CD4-positive, alpha-beta T cell treated with Interleukin-17A for 4 hours (primary cell): ENCODE data around the gene CDC42BPA.
"Not testable (repeated sequence)": the region's sequence is repeated elsewhere in the genome, so short reads cannot be mapped to it uniquely, and the experiment has no call there.

Experiments used
- DNase-seq: peaks from one replicate; pipeline ENCODE4 v3.0.0-alpha.2; 2020; ENCODE audit warnings: mixed read lengths

CDC42BPA gene

DNA sequence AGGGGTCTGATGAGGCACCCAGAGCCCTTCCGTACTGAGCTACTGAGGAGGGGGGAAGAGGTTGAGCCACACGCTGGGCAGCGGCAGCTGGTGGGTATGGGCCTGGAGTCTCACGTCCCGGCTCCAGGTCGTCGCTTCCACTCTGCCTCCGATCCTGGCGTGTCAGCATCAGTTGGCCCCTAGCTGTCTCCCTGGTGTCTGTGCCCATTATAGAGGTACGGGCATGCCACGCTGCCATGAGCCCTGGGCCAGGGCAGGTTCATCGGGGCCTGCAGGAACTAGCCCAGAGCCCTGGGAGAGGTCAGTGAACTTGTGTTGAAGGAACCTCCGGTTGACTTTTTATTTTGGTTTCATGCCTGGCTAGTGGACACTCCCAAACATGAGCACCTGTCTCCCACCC, 360.0 kb downstream of the CDC42BPA start:
- DNase-seq = no peak

DNA sequence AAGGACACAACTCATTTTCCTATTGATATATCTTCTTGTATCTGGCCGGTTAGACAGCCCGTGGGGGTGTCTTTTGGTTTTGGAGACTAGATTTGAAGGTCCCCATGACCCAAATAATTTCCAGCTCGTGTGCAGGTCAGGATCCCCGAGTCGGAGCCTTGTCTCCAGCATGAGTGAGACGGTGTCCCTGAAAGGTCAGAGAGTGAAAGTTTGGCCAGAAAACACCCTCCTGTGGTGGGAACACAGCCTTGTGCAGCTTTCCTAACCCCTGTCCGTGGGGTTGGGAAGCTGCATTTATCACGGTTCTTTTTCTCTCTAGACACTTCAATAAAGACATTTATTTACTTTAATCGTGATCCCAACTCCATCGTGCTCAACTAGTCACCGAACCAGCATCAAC, 360.6 kb downstream of the CDC42BPA start:
- DNase-seq = no peak

DNA sequence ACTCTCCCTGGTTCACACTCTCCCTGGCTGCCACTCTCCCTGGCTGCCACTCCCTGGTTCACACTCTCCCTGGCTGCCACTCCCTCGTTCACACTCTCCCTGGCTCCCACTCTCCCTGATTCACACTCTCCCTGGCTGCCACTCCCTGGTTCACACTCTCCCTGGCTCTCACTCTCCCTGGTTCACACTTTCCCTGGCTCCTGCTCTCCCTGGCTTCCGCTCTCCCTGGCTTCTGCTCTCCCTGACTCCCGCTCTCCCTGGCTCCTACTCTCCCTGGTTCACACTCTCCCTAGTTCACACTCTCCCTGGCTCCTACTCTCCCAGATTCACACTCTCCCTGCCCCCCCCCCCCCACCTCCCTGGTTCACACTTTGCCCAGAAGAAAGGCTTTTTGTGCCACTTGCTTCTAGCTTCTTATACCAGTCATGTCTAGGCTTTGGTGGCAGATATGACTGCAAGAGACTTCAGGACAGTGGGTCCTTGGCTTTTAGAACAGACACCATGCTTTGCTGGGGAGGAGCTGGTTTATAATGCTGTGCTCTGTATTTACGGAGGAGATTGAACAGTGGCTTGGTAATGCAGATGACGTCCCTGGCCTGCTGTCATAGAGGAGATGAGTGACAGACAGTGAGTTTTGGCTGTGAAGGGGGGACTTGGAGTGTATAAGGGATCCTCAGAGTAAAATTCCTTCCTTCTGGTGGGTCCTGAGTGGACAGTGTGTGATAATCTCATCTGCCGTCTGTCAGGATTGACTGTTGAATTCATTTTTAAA, 361.2 kb downstream of the CDC42BPA start:
- no peak for DNase-seq

DNA sequence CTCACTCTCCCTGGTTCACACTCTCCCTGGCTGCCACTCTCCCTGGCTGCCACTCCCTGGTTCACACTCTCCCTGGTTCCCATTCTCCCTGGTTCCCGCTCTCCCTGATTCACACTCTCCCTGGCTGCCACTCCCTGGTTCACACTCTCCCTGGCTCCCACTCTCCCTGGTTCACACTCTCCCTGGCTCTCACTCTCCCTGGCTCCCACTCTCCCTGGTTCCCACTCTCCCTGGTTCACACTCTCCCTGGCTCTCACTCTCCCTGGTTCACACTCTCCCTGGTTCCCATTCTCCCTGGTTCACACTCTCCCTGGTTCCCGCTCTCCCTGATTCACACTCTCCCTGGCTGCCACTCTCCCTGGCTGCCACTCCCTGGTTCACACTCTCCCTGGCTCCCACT, 362.4 kb downstream of the CDC42BPA start:
- DNase-seq = not testable (repeated sequence)

DNA sequence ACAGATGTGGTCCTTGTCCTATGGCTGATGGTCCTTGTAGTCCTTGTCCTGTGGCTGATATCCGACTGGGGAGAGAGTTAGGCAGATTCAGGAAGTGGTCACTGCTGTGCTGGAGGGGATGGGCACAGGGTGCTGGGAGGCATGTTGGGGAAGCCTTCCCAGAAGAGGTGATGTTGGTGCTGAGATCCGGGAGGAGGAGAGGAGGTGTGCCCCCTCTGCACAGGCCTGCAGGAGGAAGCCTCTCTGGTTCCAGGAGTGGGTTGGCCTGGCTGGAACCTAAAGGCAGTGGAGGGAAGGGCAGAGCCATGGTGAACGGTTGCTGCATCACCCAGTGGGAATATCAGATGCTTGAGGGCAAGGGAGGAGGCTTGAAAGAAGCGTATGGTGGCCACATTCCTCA, 363.5 kb downstream of the CDC42BPA start:
- DNase-seq = no peak

- no peak for DNase-seq
Measured at GRCh38 chr1:226954337-226954736, 364.0 kb downstream of the CDC42BPA start.

DNA sequence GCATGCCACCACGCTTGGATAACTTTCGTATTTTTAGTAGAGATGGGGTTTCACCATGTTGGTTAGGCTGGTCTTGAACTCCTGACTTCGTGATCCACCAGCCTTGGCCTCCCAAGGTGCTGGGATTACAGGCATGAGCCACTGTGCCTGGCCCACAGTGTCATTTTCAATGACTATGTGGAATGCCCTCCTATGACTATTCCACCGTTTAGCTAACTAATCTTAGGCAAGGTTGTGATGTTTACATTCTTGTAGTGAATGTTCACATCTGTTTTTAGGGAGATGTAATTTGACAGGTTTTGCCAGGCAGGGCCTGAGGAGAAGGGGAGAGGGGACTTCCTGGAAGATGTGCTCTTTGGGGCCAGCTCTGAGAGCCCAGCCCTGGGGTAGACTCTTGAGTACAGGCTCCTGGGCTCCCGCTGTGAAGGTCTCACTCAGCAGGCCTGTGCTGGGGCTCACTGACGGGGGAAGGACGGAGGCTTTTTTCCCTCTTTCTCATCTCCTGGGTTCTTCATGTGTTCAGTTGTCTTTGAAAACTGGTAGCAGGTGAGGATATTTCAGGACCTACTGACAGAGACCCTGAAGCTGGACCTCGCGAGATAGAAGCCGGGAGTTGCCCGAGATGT, 365.0 kb downstream of the CDC42BPA start:
- DNase-seq = no peak

GRCh38 chr1:226952118-226952441, 366.2 kb downstream of the CDC42BPA start:
- DNase-seq = no peak

- DNase-seq = no peak
Measured at GRCh38 chr1:226951286-226952117, 366.8 kb downstream of the CDC42BPA start.

GRCh38 chr1:226950871-226951270, 367.4 kb downstream of the CDC42BPA start:
- no peak for DNase-seq

- no peak for DNase-seq
Measured at GRCh38 chr1:226950316-226950715, 368.0 kb downstream of the CDC42BPA start.

GRCh38 chr1:226949401-226949800, 368.9 kb downstream of the CDC42BPA start:
- no peak for DNase-seq

GRCh38 chr1:226948996-226949395, 369.3 kb downstream of the CDC42BPA start:
- DNase-seq = no peak

GRCh38 chr1:226948480-226948879, 369.8 kb downstream of the CDC42BPA start:
- no peak for DNase-seq

- no peak for DNase-seq
Measured at GRCh38 chr1:226948051-226948450, 370.2 kb downstream of the CDC42BPA start.

DNA sequence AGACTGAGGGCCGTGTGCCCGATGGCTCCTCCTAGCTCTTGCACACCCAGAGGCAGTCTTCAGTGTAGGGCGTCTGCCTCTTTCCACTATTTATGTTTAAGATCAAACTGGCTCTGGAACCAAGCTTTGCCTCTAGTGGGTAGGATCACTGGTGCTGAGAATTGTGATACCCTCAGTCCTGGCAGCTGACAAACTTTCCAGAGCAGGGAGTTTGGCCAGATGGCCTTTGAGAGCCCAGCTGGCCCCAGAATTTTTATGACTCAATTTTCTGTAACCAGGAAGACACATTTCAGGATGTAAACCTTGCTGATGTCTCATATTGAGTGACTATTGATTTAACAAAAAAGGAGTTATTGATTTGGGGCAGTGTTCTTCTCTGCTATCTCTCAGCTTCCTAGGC, 371.5 kb downstream of the CDC42BPA start:
- DNase-seq = no peak

- no peak for DNase-seq
Measured at GRCh38 chr1:226946285-226946684, 372.0 kb downstream of the CDC42BPA start.

DNA sequence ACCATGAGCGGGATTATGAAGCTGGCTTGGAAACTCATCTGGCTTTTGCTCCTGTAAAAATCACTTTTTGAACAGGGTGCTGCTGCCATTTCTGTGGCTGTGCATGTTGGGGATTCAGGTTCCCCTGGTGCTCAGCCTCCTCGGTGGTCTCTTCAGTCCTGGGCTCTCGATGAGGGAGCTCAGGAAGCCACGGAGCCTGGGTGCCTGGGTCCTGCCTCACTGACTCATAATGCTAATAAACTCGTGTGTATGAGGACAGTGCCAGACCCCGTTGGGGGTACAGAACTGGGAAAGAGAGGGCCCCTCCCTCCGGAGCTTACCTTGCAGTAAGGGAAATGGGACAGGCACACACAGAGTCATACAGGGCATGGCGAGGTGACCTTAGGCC, 372.4 kb downstream of the CDC42BPA start:
- no peak for DNase-seq

- DNase-seq = no peak
Measured at GRCh38 chr1:226945106-226945857, 373.0 kb downstream of the CDC42BPA start.

DNA sequence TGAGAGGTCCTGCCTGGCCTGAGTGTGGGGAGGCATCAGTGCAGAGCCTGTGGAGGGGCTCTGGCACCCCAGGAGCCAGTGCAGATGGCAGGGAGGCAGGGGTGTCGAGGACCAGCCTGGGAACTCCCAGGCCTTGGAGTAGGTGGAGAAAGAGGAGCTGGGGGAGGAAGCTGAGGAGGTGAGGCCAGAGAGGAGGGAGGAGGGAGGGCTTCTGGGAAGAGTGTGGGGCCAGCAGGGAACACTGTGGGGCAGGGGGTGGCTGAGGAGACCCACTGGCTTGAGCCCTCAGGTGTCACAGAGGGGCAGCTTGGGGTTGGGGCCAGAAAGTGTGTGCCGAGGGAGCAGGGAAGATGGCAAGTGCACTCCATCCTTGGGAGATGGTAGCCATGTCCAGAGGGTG, 374.4 kb downstream of the CDC42BPA start:
- no peak for DNase-seq

GRCh38 chr1:226943156-226943555, 375.1 kb downstream of the CDC42BPA start:
- DNase-seq = no peak

DNA sequence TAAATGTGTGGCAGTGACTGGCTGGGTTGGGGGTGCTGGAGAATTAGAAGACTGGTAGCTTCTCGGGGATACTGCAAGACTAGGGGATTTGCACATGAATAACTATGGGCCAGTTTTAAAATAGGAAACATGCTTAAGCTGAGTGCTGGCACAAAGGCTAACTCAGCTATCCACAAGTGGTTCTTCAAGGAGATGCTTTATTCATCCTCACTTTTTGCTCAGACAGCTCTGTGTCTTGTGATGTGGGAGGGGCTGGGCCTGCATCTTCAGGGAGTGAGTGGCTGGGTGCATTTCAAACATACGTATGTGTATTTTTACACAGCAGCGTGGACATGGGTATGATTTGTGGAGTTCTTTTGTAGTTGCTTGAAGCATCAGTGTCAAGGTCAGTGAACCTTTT, 375.9 kb downstream of the CDC42BPA start:
- DNase-seq = no peak

DNA sequence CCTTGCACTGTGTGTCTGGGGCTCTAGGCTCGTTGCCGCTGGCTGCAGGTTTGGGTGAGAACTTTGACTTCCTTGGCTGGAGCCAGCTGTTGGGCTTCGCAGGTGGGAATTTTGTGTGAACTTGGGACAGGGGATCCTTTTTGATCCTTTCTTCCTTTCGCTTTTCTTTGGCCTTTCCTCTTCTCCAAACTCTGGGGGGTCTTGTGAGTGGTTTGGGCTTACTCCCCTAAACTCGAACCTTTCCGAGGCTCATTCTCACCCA, 377.6 kb downstream of the CDC42BPA start:
- no peak for DNase-seq
